OCI-LY7 (cell line): ENCODE measurements around the gene ERI3. TPM values are rescaled to one million over a fixed set of nuclear protein-coding genes. Genes with fewer than 3 reads are reported as not detected.

Source experiments
- BruUV-seq: library from RNA; stranded (reverse); fragments of 400-500 nt; replicated peaks from 2 replicates; lab custom pipeline; 2021; lab: Mats Ljungman, UMichigan
- CTCF ChIA-PET: fragments of 300-600 bp; sonication (Branson Sonifier 250); formaldehyde crosslinking; loops from one replicate; lab custom pipeline; 2022; ENCODE audit warnings: antibody characterized with exemption; ENCODE audit not compliant: unreplicated experiment; lab: Charles Lee
- POLR2A ChIA-PET: fragments of 300-600 bp; sonication (Branson Sonifier 250); formaldehyde crosslinking; loops from one replicate; lab custom pipeline; 2022; ENCODE audit warnings: antibody characterized with exemption; lab: Charles Lee
- DNase-seq: peaks from one replicate; pipeline ENCODE4 v3.0.0-alpha.2; 2015; ENCODE audit warnings: low spot score
- H2AFZ ChIP-seq: fragments of 200-600 bp; sonication (generic), shearing (Covaris generic); 2 replicates; pipeline ENCODE4 v1.6.1; 2014; ENCODE audit warnings: mild to moderate bottlenecking, antibody characterized with exemption, low read length, moderate library complexity
- H3K27ac ChIP-seq: fragments of 200-600 bp; sonication (generic); 2 replicates; pipeline ENCODE4 v1.5.1; 2014; ENCODE audit warnings: mixed run types, low read depth, mild to moderate bottlenecking, moderate library complexity, low read length, inconsistent platforms; ENCODE audit not compliant: poor library complexity, severe bottlenecking
- H3K36me3 ChIP-seq: fragments of 200-600 bp; sonication (generic); 2 replicates; pipeline ENCODE4 v1.6.1; 2014; ENCODE audit warnings: mild to moderate bottlenecking, antibody characterized with exemption, low read length, moderate library complexity, mixed read lengths; ENCODE audit not compliant: insufficient read depth
- H3K4me1 ChIP-seq: fragments of 200-600 bp; sonication (generic); 2 replicates; pipeline ENCODE4 v1.5.1; 2014; ENCODE audit warnings: mild to moderate bottlenecking, low read length; ENCODE audit not compliant: insufficient read depth, poor library complexity, severe bottlenecking
- H3K4me2 ChIP-seq: fragments of 200-600 bp; sonication (generic); 2 replicates; pipeline ENCODE4 v1.6.1; 2014; ENCODE audit warnings: mild to moderate bottlenecking, low read length
- H3K4me3 ChIP-seq: fragments of 200-600 bp; sonication (generic); 2 replicates; pipeline ENCODE4 v1.5.1; 2014; ENCODE audit warnings: mild to moderate bottlenecking, low read depth, low read length; ENCODE audit not compliant: poor library complexity, severe bottlenecking
- H3K79me2 ChIP-seq: fragments of 200-600 bp; sonication (generic); 2 replicates; pipeline ENCODE4 v1.6.1; 2016; ENCODE audit warnings: low read depth, mild to moderate bottlenecking, low read length, moderate library complexity, mixed read lengths; ENCODE audit not compliant: insufficient read depth
- H3K9me2 ChIP-seq: fragments of 200-600 bp; sonication (generic); 2 replicates; pipeline ENCODE4 v1.6.1; 2016; ENCODE audit warnings: mild to moderate bottlenecking, low read length, mixed read lengths; ENCODE audit not compliant: insufficient read depth
- H3K9me3 ChIP-seq: fragments of 200-600 bp; sonication (generic); 2 replicates; pipeline ENCODE4 v1.6.1; 2014; ENCODE audit warnings: mild to moderate bottlenecking, mixed run types, low read length, mixed read lengths
- H4K20me1 ChIP-seq: fragments of 200-600 bp; sonication (generic); 2 replicates; pipeline ENCODE4 v1.6.1; 2014; ENCODE audit warnings: mild to moderate bottlenecking, antibody characterized with exemption, low read length, moderate library complexity, mixed read lengths; ENCODE audit not compliant: insufficient read depth
- CTCF ChIP-seq: fragments of 200-600 bp; sonication (generic); conservative IDR thresholded peaks from 2 replicates; pipeline ENCODE4 v1.5.1; 2014; ENCODE audit warnings: mild to moderate bottlenecking, antibody characterized with exemption, low read length, moderate library complexity, mixed read lengths
- EZH2phosphoT487 ChIP-seq: fragments of 200-600 bp; sonication (generic); IDR thresholded peaks from 2 replicates; pipeline ENCODE4 v1.6.1; 2018; ENCODE audit warnings: low read depth, borderline replicate concordance, mild to moderate bottlenecking, mixed run types, antibody characterized with exemption, low read length, moderate library complexity, mixed read lengths
- intact Hi-C: fragments of 100-400 bp; cut with micrococcal nuclease; formaldehyde crosslinking; loops from one replicate; pipeline ENCODE4 v1.10.0; 2022; ENCODE audit not compliant: unreplicated experiment
- total RNA-seq, 2 experiments: library from RNA; depleted of rRNA in 1 of 2; stranded (reverse); fragments of >200 nt in 1 of 2; shearing (Covaris generic) in 1 of 2; gene quantifications; 2 replicates each; pipeline ENCODE4 v1.2.3, GENCODE V29; 2014 to 2022

ERI3 gene
- total RNA-seq, 2 experiments from 2014 or later, result 46.5 to 47.4 TPM

- no TSS peak for BruUV-seq
- no peak overlapping the region for H2AFZ ChIP-seq
- no peak overlapping the region for H3K27ac ChIP-seq
- H3K4me1 ChIP-seq, result peaks cover 23% of the 10 kb centered on the region
- H3K79me2 ChIP-seq, result peaks cover 14% of the 10 kb centered on the region; the same call in 1 of the 2 replicates
- H3K4me2 ChIP-seq, result no peak overlapping the region
- no peaks in the 10 kb centered on the region for H3K9me2 ChIP-seq
- no peaks in the 10 kb centered on the region for H3K36me3 ChIP-seq
- ChIA-PET POLR2A (no interaction called here), CTCF (no interaction called here)
- intact Hi-C loops, result no loop called here
- no peaks in the 10 kb centered on the region for H3K9me3 ChIP-seq
- no peak overlapping the region for H3K4me3 ChIP-seq
- TF ChIP-seq EZH2phosphoT487 (no peak), CTCF (no peak)
- no peak for DNase-seq
- H4K20me1 ChIP-seq, result no peaks in the 10 kb centered on the region
Observed at GRCh38 chr1:44357710-44358109, 2.7 kb upstream of the ERI3 start.

- H3K4me3 ChIP-seq, result peak overlapping the region; percentile 34
- H3K79me2 ChIP-seq, result peaks cover 14% of the 10 kb centered on the region; the same call in 1 of the 2 replicates
- BruUV-seq, result no TSS peak
- no peaks in the 10 kb centered on the region for H4K20me1 ChIP-seq
- no peak for DNase-seq
- H3K9me2 ChIP-seq, result no peaks in the 10 kb centered on the region
- peak overlapping the region; percentile 65 for H3K4me2 ChIP-seq
- peaks cover 14% of the 10 kb centered on the region for H3K4me1 ChIP-seq
- ChIA-PET CTCF (interaction anchor here (0.8 to 1.1 kb wide), 2 partner anchors 8 to 277 kb away, joined by 3 read pairs; no protein-coding TSS in a partner anchor), POLR2A (interaction anchor here (0.6 to 1.2 kb wide), 4 partner anchors 9 to 948 kb away, joined by 4 to 6 read pairs (median 4); no protein-coding TSS in a partner anchor)
- H3K9me3 ChIP-seq, result no peaks in the 10 kb centered on the region
- no peak overlapping the region for H3K27ac ChIP-seq
- H3K36me3 ChIP-seq, result no peaks in the 10 kb centered on the region
- intact Hi-C loops, result no loop called here
- peak overlapping the region; percentile 100 for H2AFZ ChIP-seq
- no peak for TF ChIP-seq CTCF
- TF ChIP-seq EZH2phosphoT487, result no peak
Observed at GRCh38 chr1:44355582-44356305, 687 bp upstream of the ERI3 start.
